HCT116 (cell line): Measurements from ENCODE around the gene SPATA31D4. TPM values are rescaled to one million over a fixed set of nuclear protein-coding genes. Genes with fewer than 3 reads are reported as not detected.

Source experiments
- ATAC-seq: fragments of 200-7000 bp; cut with Tn5 transposase; 2 replicates; pipeline ENCODE4 v1.9.1; 2020; ENCODE audit warnings: mild to moderate bottlenecking, moderate library complexity
- BruUV-seq: library from RNA; stranded (reverse); fragments of 400-500 nt; replicated peaks from 2 replicates; lab custom pipeline; 2021; lab: Mats Ljungman, UMichigan
- CTCF ChIA-PET: fragments of 300-600 bp; sonication (Branson Sonifier 250); formaldehyde crosslinking; loops from one replicate; lab custom pipeline; 2021; ENCODE audit warnings: antibody characterized with exemption; lab: Charles Lee
- POLR2A ChIA-PET: fragments of 300-600, 350-600 bp; sonication (Branson Sonifier 250); formaldehyde crosslinking; loops from one replicate; lab custom pipeline; 2021; ENCODE audit warnings: antibody characterized with exemption; lab: Charles Lee
- RAD21 ChIA-PET, 2 experiments: fragments of 300-600 bp; sonication (Branson Sonifier 250); formaldehyde crosslinking; loops; one replicate each; lab custom pipeline; 2023; ENCODE audit warnings: low total read pairs in 2 of 2; ENCODE audit not compliant: uncharacterized antibody in 2 of 2, unreplicated experiment in 2 of 2, low non-redundant PET in 1 of 2; lab: Charles Lee
- DNase-seq: peaks from one replicate; pipeline ENCODE4 v3.0.0-alpha.2; 2010; ENCODE audit warnings: low read depth, low spot score
- H2AFZ ChIP-seq: fragments of 200-600 bp; shearing (Covaris generic), sonication (generic); 2 replicates; pipeline ENCODE4 v1.6.1; 2017; ENCODE audit warnings: low read depth, mixed run types, mixed read lengths, antibody characterized with exemption, low read length; ENCODE audit not compliant: poor library complexity, severe bottlenecking
- H3K27ac ChIP-seq: 2 replicates; pipeline ENCODE4 v1.5.1; 2012; ENCODE audit warnings: low read depth, low read length
- H3K27me3 ChIP-seq: fragments of 200-600 bp; sonication (generic); 2 replicates; pipeline ENCODE4 v1.6.1; 2016; ENCODE audit warnings: mixed run types, low read length, mixed read lengths; ENCODE audit not compliant: insufficient read depth
- H3K36me3 ChIP-seq, 2 experiments: fragments of 200-500 bp in 1 of 2; fragments of 200-600 bp in 1 of 2; sonication (Bioruptor generic) in 1 of 2; sonication (generic) in 1 of 2; 2 replicates each; pipeline versions ENCODE4 v1.5.1 to v1.6.1; 2014 to 2016; ENCODE audit warnings: low read length in 2 of 2, inconsistent platforms in 1 of 2, mixed read lengths in 1 of 2, mixed run types in 1 of 2; ENCODE audit not compliant: insufficient read depth in 2 of 2, control insufficient read depth in 1 of 2
- H3K4me1 ChIP-seq, 2 experiments: fragments of 200-600 bp in 1 of 2; sonication (generic) in 1 of 2; 2 replicates each; pipeline versions ENCODE4 v1.5.1 to v1.6.1; 2012 to 2017; ENCODE audit warnings: low read length in 2 of 2, inconsistent platforms in 1 of 2, mild to moderate bottlenecking in 1 of 2, mixed read lengths in 1 of 2, mixed run types in 1 of 2, moderate library complexity in 1 of 2; ENCODE audit not compliant: insufficient read depth in 2 of 2, control insufficient read depth in 1 of 2
- H3K4me2 ChIP-seq: fragments of 200-600 bp; sonication (generic); 2 replicates; pipeline ENCODE4 v1.6.1; 2017; ENCODE audit warnings: mixed run types, low read length, mixed read lengths
- H3K4me3 ChIP-seq, 2 experiments: fragments of 200-600 bp in 1 of 2; sonication (generic) in 1 of 2; replicated peaks in 1 of 2; 2 replicates each; pipeline ENCODE4 v1.5.1; 2011 to 2016; ENCODE audit warnings: low read length in 2 of 2, control low read depth in 1 of 2, low read depth in 1 of 2, mild to moderate bottlenecking in 1 of 2, mixed read lengths in 1 of 2, mixed run types in 1 of 2
- H3K79me2 ChIP-seq: fragments of 200-600 bp; sonication (generic); 2 replicates; pipeline ENCODE4 v1.6.1; 2017; ENCODE audit warnings: mild to moderate bottlenecking, mixed run types, low read length, moderate library complexity, mixed read lengths; ENCODE audit not compliant: insufficient read depth
- H3K9ac ChIP-seq: fragments of 200-600 bp; sonication (generic); 2 replicates; pipeline ENCODE4 v1.6.1; 2016; ENCODE audit warnings: low read length, mixed read lengths
- H3K9me2 ChIP-seq: fragments of 200-600 bp; sonication (generic), shearing (Covaris generic); 2 replicates; pipeline ENCODE4 v1.6.1; 2017; ENCODE audit warnings: mixed run types, mild to moderate bottlenecking, moderate library complexity; ENCODE audit not compliant: insufficient read depth
- H3K9me3 ChIP-seq, 2 experiments: fragments of 200-500 bp in 1 of 2; fragments of 200-600 bp in 1 of 2; sonication (Bioruptor generic) in 1 of 2; sonication (generic) in 1 of 2; 2 replicates each; pipeline ENCODE4 v1.6.1; 2014 to 2017; ENCODE audit warnings: low read length in 2 of 2, mixed read lengths in 2 of 2, inconsistent platforms in 1 of 2, low read depth in 1 of 2, mild to moderate bottlenecking in 1 of 2, mixed run types in 1 of 2, moderate library complexity in 1 of 2; ENCODE audit not compliant: control insufficient read depth in 1 of 2, insufficient read depth in 1 of 2
- H4K20me1 ChIP-seq: fragments of 200-600 bp; sonication (generic), shearing (Covaris generic); 2 replicates; pipeline ENCODE4 v1.6.1; 2017; ENCODE audit warnings: mixed run types, mild to moderate bottlenecking, moderate library complexity; ENCODE audit not compliant: insufficient read depth
- CBX3 ChIP-seq: IDR thresholded peaks from 2 replicates; pipeline ENCODE4 v1.6.1; 2012; ENCODE audit warnings: low read depth
- CEBPB ChIP-seq: IDR thresholded peaks from 2 replicates; pipeline ENCODE4 v1.6.1; 2012; ENCODE audit warnings: low read depth
- EZH2 ChIP-seq: fragments of 200-600 bp; sonication (generic); IDR thresholded peaks from 2 replicates; pipeline ENCODE4 v1.6.1; 2017; ENCODE audit warnings: antibody characterized with exemption, mixed run types
- FOSL1 ChIP-seq: IDR thresholded peaks from 2 replicates; pipeline ENCODE4 v1.6.1; 2012; ENCODE audit warnings: low read depth
- JUND ChIP-seq: IDR thresholded peaks from 2 replicates; pipeline ENCODE4 v1.6.1; 2012
- POLR2A ChIP-seq: IDR thresholded peaks from 2 replicates; pipeline ENCODE4 v1.7.0; 2011; ENCODE audit warnings: borderline replicate concordance; ENCODE audit not compliant: insufficient read depth, insufficient read length; ENCODE audit errors: extremely low read depth
- POLR2AphosphoS5 ChIP-seq: IDR thresholded peaks from 2 replicates; pipeline ENCODE4 v1.6.1; 2011; ENCODE audit warnings: mild to moderate bottlenecking, low read depth, low read length, moderate library complexity
- RAD21 ChIP-seq: IDR thresholded peaks from 2 replicates; pipeline ENCODE4 v1.6.1; 2012; ENCODE audit warnings: low read depth, mild to moderate bottlenecking
- SP1 ChIP-seq: IDR thresholded peaks from 2 replicates; pipeline ENCODE4 v1.6.1; 2012; ENCODE audit warnings: low read depth
- TCF7L2 ChIP-seq: IDR thresholded peaks from 2 replicates; pipeline ENCODE4 v1.7.0; 2011; ENCODE audit warnings: borderline replicate concordance, inconsistent platforms; ENCODE audit not compliant: insufficient read depth, insufficient read length; ENCODE audit errors: extremely low read depth
- ZFX ChIP-seq: fragments of 450-650 bp; IDR thresholded peaks from 2 replicates; pipeline ENCODE4 v1.6.1; 2017
- ZNF274 ChIP-seq: fragments of 200-500 bp; sonication (Bioruptor generic); IDR thresholded peaks from 2 replicates; pipeline ENCODE4 v1.6.1; 2014; ENCODE audit warnings: mild to moderate bottlenecking, low read depth, low read length, inconsistent platforms
- intact Hi-C: fragments of 100-400 bp; cut with micrococcal nuclease; formaldehyde crosslinking; loops from 2 replicates; pipeline ENCODE4 v1.10.0; 2022
- total RNA-seq: library from RNA; stranded (reverse); gene quantifications from one replicate; pipeline ENCODE4 v1.2.1, GENCODE V29; 2021; ENCODE audit not compliant: unreplicated experiment
- TF ChIP-seq, protein P1 (sequence below): IDR thresholded peaks from 2 replicates; pipeline ENCODE4 v1.6.1; 2012
- TF ChIP-seq, protein P2 (sequence below): IDR thresholded peaks from 2 replicates; pipeline ENCODE4 v1.6.1; 2011; ENCODE audit warnings: mild to moderate bottlenecking, low read length, moderate library complexity; ENCODE audit not compliant: insufficient replicate concordance; ENCODE audit errors: extremely low read depth
- TF ChIP-seq, protein P3 (sequence below), 3 experiments: fragments of 200-600 bp in 1 of 3; sonication (generic) in 1 of 3; IDR thresholded peaks in 2 of 3; conservative IDR thresholded peaks in 1 of 3; 2 replicates each; pipeline ENCODE4 v1.5.1; 2012 to 2017; ENCODE audit warnings: low read depth in 2 of 3, low read length in 2 of 3, antibody characterized with exemption in 1 of 3, borderline replicate concordance in 1 of 3, control low read depth in 1 of 3, mild to moderate bottlenecking in 1 of 3, mixed read lengths in 1 of 3, mixed run types in 1 of 3, moderate library complexity in 1 of 3; ENCODE audit not compliant: insufficient read depth in 1 of 3

Gene SPATA31D4
- total RNA-seq, 1 experiment from 2014 or later, result not detected

DNA sequence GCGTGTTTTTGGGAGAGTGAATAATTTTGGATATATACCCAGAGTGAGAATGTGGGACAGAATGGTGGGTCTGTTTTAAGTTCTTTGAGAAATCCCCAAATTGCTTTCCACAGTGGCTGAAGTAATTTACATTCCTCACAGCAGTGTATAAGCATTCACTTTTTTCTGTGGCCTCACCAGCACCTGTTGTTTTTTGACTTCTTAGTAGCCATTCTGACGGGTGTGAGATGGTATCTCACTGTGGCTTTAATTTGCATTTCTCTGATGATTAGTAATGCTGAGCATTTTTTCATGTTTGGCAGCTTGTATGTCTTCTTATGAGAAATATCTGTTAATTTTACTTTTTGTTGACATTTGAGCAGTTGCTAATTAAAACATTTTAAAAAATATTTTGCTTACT is 51.0 kb downstream of the SPATA31D4 start (continued):
- TF ChIP-seq EZH2, result no peak
- no peak for TF ChIP-seq ZNF274
- TF ChIP-seq ZFX, result no peak
- no peak for TF ChIP-seq POLR2AphosphoS5
- TF ChIP-seq CEBPB, result no peak
- no peak for TF ChIP-seq TCF7L2

DNA sequence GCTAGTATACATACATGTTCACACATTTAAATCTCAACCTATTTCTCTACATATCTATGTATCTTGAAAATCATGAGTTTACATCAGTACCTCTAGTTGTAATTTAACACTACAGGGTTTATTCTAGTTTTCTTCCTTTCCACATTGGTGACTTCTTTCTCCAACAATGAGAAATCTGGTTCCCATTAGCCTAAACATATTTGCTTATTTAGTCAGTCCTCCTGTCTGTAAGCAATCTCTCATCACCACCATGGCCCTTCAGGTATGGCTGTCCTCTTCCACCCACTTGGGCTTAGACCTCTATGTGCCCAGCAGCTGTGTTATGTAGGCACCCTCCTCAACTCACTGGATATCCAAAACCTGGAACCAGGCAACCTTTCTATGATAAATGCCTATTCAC is 52.3 kb downstream of the SPATA31D4 start:
- CTCF ChIA-PET, result no interaction called here
- ATAC-seq, result no peak

More for the DNA sequence above, 52.3 kb downstream of the SPATA31D4 start:
- TF ChIP-seq POLR2A (no peak), FOSL1 (no peak), ZFX (no peak), JUND (no peak), CBX3 (no peak), CEBPB (no peak), RAD21 (no peak), TCF7L2 (no peak), SP1 (no peak)
- TF ChIP-seq, protein P1, sequence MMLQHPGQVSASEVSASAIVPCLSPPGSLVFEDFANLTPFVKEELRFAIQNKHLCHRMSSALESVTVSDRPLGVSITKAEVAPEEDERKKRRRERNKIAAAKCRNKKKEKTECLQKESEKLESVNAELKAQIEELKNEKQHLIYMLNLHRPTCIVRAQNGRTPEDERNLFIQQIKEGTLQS, result no peak
- TF ChIP-seq, protein P2, sequence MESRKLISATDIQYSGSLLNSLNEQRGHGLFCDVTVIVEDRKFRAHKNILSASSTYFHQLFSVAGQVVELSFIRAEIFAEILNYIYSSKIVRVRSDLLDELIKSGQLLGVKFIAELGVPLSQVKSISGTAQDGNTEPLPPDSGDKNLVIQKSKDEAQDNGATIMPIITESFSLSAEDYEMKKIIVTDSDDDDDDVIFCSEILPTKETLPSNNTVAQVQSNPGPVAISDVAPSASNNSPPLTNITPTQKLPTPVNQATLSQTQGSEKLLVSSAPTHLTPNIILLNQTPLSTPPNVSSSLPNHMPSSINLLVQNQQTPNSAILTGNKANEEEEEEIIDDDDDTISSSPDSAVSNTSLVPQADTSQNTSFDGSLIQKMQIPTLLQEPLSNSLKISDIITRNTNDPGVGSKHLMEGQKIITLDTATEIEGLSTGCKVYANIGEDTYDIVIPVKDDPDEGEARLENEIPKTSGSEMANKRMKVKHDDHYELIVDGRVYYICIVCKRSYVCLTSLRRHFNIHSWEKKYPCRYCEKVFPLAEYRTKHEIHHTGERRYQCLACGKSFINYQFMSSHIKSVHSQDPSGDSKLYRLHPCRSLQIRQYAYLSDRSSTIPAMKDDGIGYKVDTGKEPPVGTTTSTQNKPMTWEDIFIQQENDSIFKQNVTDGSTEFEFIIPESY, result no peak
- TF ChIP-seq, protein P3, sequence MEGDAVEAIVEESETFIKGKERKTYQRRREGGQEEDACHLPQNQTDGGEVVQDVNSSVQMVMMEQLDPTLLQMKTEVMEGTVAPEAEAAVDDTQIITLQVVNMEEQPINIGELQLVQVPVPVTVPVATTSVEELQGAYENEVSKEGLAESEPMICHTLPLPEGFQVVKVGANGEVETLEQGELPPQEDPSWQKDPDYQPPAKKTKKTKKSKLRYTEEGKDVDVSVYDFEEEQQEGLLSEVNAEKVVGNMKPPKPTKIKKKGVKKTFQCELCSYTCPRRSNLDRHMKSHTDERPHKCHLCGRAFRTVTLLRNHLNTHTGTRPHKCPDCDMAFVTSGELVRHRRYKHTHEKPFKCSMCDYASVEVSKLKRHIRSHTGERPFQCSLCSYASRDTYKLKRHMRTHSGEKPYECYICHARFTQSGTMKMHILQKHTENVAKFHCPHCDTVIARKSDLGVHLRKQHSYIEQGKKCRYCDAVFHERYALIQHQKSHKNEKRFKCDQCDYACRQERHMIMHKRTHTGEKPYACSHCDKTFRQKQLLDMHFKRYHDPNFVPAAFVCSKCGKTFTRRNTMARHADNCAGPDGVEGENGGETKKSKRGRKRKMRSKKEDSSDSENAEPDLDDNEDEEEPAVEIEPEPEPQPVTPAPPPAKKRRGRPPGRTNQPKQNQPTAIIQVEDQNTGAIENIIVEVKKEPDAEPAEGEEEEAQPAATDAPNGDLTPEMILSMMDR (IDR thresholded peaks at IDR 0.05 in 2 of 3, conservative IDR thresholded peaks at IDR 0.05 in 1 of 3; ENCODE audit: borderline replicate concordance in 1 of 3, insufficient read depth in 1 of 3, low read depth in 2 of 3, low read length in 2 of 3), result no peak
- Histone ChIP-seq H3K9me2 (no peaks in the 10 kb centered on the region), H2AFZ (no peak overlapping the region), H3K27me3 (no peaks in the 10 kb centered on the region), H3K27ac (no peak overlapping the region), H3K4me1 (no peaks in the 10 kb centered on the region), H3K79me2 (no peaks in the 10 kb centered on the region), H3K9me3 (no peaks in the 10 kb centered on the region), H3K36me3 (no peaks in the 10 kb centered on the region), H3K4me2 (no peak overlapping the region), H3K9ac (no peak overlapping the region), H3K4me3 (no peak overlapping the region), H4K20me1 (no peaks in the 10 kb centered on the region)
- no TSS peak for BruUV-seq
- no peak for DNase-seq
- intact Hi-C loops, result no loop called here
- RAD21 ChIA-PET, result no interaction called here
- POLR2A ChIA-PET, result no interaction called here
